Gastrocnemius medialis (tissue), 4 donors: ENCODE results near the gene C12orf75.

Experiments used
- POLR2A ChIP-seq, 2 donors: fragments of 450-650 bp; IDR thresholded peaks; one replicate each; pipeline ENCODE4 v1.6.1; 2017; ENCODE audit warnings: antibody characterized with exemption in 2 of 2, mild to moderate bottlenecking in 2 of 2, moderate library complexity in 2 of 2
- TF ChIP-seq, protein P1 (sequence below), 5 experiments: fragments of 450-650 bp in 3 of 5; fragments of 200-600 bp in 2 of 5; sonication (generic) in 2 of 5; IDR thresholded peaks in 4 of 5; conservative IDR thresholded peaks in 1 of 5; 1 replicate in 4 of 5; 2 replicates in 1 of 5; pipeline ENCODE4 v1.5.1; 2016 to 2019; ENCODE audit warnings: antibody characterized with exemption in 5 of 5, mild to moderate bottlenecking in 3 of 5, moderate library complexity in 3 of 5

DNA sequence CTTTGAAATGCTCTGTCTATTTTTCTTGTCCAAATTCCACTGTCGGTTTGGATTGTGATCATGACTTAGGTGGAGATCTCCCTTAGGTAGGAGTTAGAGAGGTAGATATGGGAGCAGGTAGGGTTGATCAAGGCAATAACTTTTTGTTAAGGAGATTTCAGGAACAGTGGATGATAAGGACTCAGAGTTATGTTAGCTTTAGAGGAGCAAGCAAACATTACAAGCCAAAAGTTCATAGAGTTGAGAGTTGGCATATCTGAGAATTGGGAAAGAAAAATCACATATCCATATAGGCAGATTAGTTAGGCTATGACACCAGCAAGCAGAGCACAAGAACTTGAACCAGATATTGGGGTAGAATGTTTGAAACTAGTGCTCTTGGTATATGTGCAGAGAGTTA lies 43.1 kb upstream of the C12orf75 start:
- no peak for TF ChIP-seq POLR2A (IDR thresholded peaks at IDR 0.05)
- TF ChIP-seq, protein P1, sequence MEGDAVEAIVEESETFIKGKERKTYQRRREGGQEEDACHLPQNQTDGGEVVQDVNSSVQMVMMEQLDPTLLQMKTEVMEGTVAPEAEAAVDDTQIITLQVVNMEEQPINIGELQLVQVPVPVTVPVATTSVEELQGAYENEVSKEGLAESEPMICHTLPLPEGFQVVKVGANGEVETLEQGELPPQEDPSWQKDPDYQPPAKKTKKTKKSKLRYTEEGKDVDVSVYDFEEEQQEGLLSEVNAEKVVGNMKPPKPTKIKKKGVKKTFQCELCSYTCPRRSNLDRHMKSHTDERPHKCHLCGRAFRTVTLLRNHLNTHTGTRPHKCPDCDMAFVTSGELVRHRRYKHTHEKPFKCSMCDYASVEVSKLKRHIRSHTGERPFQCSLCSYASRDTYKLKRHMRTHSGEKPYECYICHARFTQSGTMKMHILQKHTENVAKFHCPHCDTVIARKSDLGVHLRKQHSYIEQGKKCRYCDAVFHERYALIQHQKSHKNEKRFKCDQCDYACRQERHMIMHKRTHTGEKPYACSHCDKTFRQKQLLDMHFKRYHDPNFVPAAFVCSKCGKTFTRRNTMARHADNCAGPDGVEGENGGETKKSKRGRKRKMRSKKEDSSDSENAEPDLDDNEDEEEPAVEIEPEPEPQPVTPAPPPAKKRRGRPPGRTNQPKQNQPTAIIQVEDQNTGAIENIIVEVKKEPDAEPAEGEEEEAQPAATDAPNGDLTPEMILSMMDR (IDR thresholded peaks at IDR 0.05 in 4 of 5, conservative IDR thresholded peaks at IDR 0.05 in 1 of 5): no peak
